GM19468 (cell line): Measurements from ENCODE around the gene MYBBP1A.
"Not testable (repeated sequence)": the region's sequence is repeated elsewhere in the genome, so short reads cannot be mapped to it uniquely, and the experiment has no call there.

ENCODE experiments used
- ATAC-seq: cut with Tn5 transposase; IDR thresholded peaks from one replicate; pipeline ENCODE4 v1.9.1; 2021; ENCODE audit warnings: mild to moderate bottlenecking, moderate library complexity, moderate number of reproducible peaks; ENCODE audit not compliant: unreplicated experiment; ENCODE audit errors: extremely low read depth

Gene MYBBP1A

DNA sequence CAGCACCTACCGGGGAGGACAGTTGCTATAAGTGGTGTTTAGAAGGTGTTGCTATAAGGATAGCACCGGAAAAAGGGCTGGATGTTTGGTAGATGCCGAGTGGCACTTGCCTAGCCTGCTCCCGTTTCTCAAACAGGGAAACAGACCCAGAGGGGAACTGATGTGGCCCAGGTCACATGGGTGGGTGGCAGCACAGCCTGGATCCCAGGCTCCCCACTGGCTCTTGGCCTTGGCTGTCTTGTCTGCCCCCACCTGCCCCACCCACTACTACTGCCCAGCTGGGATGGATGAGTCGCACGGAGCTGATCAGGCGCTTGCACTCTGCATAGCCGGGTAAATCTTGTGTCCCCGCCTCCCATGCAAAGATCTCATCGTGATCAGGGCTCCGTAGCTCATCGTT, 36.3 kb upstream of the MYBBP1A start:
- ATAC-seq: no peak

DNA sequence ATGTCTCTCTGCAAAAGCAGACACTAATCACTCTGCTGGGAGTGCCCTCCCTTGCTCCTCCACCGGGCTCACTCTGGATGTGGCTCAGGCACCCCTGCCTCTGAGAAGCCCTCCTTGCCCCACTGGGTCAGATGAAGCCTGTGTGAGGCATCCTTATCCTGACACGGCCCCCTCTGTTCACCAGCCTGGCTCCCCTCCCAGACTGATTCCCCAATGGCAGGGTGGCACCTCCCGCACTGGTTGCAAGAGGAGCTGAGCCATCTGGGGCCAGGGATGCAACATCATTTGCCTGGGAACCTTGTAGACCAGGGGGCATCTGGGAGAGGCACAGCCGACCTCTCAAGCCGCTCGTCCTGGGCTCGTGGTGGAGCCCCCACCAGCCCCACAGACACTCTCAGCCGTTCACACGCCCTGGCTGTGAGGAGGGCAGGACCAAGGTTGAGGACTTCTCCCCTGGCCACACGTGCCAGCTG, 35.8 kb upstream of the MYBBP1A start:
- ATAC-seq: no peak

DNA sequence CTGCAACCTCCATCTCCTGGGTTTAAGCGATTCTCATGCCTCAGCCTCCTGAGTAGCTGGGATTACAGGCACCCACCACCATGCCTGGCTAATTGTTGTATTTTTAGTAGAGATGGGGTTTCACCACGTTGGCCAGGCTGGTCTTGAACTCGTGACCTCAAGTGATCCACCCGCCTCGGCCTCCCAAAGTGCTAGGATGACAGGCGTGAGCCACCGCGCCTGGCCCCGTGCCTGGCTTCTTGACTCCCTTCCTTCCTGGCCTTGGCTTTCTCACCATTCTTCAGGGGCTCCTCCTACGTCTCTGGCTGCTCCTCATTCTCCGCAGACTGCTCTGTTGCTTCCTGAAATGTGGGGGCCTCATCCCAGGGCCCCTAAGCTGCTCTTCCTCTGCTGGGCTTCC, 34.9 kb upstream of the MYBBP1A start:
- ATAC-seq: not testable (repeated sequence)

DNA sequence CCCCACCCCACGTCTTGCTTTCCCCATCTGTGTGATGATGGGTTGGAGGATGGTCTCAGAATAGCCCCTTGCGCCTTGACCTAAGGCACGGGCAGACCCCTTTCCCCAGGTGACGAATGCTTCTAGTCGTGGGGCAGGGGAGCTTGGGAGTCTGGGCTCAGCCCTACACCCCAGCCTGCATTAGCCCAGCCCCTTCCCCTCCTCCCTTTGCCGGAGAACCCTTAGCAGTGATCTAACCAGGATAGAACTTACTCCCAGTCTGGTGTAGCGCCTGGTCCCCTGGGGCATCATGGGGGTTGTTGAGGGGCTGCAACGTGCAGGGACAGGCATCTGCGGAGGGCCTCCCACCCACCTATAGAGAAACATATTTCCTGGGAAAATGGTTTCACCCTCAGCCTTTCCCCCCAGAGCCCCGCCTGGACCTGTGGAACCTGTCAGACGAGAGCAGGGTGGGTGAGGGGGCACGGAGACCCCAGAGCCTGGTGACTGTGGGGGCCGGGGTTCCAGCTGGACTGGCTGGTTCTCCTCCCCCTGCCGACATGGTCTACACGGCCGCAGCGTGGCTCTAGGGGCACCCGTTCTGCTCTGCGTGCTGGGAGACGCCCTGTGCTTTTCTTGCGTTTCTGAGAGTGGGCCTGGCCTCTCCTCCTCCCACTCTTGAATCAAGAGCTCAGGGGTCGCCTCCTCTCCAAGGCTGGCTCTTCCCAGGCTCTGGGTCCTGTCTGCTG, 33.9 kb upstream of the MYBBP1A start:
- ATAC-seq: no peak

DNA sequence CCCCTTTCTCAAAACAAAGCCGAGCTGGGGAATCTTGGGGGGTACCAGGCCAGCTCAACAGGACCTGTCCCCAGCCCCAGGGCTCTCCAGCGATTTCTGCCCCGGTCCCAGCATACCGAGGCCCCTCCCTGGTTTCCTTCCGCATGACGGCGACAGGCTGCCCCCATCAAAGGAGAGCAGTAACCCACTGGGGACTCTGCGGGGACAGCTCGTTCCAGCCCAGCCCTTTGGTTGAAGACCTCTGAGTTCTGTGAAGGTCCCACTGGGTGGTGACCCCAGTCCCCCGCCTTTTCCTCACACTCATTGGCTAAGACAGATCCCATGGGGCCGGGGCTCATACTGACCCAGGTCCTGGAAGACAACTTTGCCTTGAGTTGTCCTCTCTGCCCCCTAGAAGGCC, 33.2 kb upstream of the MYBBP1A start:
- ATAC-seq: no peak

DNA sequence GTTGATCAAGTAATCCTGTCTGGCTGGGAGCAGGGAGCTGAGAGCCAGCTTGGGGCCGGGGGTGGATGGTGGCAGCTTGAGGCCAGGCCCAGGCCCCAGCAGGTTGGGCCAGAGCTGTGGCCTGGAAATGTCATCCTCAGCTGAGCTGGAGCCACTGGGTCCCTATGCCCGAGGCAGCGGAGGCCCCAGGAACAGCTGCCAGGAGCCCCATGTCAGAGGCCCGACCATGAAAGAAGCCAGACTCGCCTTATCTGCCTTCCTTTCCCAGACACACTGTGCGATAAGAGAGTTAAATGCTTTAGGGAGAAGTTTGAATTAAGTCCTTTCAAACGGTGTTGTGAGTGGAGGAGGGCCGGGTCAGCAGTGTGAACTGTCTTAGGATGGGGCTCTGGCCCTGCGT, 32.6 kb upstream of the MYBBP1A start:
- ATAC-seq: no peak

DNA sequence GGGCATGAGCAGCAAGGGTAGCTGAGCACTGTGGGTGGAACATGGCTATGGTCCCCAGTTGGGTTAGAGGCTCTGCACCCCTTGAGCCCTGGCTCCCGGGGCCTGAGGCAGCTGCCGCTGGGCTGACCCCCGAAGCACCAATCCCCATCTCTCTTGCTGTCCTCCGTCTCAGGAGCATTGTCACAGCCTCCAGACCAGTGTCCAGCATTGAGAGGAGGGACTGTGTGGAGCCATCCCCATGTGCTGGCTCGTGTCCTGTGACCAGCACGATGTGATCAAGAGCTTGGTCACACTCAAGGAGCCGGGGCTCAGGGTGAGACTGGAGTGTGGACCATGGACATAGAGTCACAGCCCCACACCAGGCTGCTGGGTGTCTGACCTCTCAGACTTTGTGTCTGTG, 32.0 kb upstream of the MYBBP1A start:
- ATAC-seq: no peak

DNA sequence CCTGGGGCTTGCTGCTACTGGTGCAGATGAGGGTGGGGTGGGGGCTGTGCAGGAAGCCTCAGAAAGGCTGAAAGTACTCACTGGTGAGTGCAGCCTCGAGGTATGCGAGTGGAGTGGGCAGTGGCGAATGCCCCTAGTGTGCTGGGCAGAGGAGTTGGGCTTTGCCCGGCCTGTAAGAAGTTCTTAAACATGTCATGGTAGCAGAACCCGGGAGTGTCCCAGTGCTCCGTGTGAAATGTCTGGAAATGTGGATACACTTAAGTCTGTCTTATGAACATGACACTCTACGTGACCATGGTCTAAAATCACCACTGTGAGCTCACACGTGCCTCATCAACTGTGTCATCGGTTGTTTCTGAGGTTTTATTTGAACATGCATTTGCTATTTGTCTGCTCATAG, 30.9 kb upstream of the MYBBP1A start:
- no peak for ATAC-seq

DNA sequence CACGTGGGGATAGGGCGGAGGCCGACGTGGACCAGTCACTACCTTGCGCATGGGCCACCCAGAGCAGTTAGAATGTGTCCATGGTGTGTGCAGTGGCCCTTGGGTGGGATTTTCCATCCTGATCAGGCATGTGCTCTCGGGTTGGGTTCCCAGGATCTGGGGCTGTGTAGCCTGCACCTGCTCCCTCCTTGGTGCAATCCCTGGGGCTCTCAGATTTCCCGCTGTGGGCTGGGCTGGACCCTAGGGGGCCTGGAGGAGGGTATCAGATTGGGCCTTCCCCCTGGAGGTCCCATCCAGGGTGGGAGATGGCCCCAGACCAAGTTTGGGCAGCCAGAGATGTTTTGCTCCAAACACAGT, 30.4 kb upstream of the MYBBP1A start:
- ATAC-seq: no peak

DNA sequence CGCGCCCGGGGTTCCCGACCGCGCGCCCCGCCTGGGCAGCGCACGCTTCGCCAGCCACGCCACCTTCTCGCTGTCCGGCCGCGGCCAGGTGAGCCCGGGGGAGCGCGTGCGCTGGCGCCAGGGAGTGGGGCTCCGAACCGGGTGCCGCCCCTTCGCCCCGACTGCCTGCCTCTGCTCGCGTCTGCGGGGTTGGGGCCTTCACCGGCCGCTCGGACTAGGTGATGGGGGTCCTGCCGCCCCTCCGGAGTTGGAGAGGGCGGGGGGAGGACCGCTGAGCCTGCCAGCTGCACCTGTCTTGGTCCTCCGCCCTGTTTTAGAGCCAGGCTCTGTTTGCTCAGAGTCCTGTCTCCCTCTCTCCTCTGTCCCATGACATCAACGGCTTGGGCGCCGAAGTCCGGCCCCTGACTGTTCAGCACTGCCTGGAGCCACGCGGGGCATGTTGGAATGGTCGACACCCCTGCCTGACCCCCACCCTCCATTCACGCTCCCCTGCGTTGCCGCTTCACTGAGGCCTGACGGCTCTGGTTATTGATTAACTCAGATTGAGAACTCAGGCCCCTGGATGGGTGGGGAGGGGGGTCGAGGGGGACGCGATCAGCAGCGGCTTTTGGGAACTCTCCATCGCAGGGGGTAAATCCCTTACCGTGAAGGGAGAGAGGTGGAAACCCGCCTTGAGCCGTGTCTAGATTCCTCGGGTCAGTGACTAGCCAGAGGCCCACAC, 29.9 kb upstream of the MYBBP1A start:
- no peak for ATAC-seq

DNA sequence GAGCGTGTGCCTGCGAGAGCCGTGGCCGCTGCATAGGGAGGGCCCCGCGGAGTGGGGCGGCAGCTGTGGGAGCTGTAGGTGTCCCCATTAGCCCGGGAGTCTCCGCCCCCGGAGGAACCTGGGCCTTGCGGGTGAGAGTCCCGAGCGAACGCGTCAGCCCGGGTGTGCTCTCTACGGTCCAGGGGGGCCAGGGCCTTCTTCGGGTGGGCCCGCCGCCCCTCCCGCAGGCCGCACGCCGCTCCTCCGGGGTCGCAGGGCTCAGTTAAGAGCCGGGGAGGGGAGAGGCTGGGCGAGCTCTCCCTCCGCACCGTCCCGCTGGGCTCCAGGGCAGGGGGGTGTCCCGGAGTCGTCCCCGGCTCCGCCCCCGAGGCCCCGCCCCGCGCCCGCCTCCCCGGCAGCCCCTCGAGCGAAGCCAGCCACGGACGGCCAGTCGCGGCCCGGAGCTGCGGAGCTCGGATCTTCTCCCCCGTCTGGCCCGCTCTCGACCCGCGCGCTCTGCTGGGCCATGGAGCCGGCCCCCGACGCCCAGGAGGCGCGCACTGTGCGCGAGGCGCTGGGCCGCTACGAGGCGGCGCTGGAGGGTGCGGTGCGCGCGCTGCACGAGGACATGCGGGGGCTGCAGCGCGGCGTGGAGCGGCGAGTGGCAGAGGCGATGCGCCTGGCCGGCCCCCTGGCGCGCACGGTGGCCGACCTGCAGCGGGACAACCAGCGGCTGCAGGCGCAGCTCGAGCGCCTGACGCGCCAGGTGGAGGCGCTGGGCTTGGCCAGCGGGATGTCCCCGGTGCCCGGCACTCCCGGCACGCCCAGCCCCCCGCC, 29.1 kb upstream of the MYBBP1A start, which contains the start of gene SMTNL2:
Gene SMTNL2 (plus strand): TSS at position 429 of the 816 bp plus-strand sequence. CDS start 77 bp downstream, at position 506.
- ATAC-seq: no peak

DNA sequence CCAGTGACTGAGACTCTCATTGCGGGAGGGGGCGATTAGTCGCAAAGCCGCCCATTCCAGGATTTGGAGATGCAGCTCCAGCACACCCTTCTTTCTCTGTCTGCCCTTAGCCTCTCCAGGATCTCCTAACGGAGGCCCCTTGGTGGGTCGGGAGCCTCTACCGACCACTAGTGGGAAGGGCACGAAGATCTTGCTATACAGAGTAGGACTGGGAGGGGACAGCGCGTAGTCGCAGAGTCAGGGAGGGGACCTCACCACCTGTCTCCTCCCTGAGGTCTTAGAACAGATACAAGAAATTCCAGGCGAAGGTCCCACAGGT, 28.6 kb upstream of the MYBBP1A start:
- no peak for ATAC-seq

DNA sequence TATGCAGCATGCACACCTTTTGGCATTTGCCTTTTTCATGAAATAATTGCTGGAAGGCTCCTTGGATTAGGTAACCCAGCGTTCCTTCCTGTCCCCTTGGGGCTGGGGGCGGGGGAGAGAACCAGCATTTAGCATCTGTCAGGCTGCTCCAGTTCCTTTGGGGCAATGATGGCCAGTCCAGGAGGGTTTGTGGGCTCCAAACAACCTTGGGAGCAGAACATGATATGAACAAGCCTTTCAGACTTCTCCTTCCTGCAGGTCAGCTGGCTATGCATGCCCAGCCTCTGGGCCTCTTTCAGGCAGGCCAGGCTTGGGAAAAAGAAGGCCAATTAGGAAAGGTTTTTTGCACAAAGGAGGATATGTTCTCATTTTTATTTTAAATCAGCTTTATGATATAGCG, 28.0 kb upstream of the MYBBP1A start:
- ATAC-seq: no peak

DNA sequence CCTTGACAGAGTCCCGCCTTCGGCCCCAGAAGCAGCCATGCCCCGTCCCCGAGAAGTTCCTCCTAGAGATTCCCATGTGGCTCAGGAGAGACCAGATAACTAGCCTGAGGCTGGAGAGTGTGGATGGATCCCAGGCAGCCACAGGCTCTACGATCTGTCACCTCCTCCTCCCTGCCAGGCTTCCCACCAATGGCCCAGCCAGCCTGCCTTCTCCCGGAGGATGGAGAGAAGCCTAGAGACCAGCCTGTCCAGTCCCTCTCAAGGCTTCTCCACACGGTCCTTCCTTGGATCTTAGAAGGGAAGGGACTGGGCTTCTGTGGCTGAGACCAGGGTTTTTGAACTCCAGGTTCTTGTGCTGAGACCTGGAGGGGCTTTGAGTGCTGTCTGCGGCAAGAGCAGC, 27.5 kb upstream of the MYBBP1A start:
- no peak for ATAC-seq

DNA sequence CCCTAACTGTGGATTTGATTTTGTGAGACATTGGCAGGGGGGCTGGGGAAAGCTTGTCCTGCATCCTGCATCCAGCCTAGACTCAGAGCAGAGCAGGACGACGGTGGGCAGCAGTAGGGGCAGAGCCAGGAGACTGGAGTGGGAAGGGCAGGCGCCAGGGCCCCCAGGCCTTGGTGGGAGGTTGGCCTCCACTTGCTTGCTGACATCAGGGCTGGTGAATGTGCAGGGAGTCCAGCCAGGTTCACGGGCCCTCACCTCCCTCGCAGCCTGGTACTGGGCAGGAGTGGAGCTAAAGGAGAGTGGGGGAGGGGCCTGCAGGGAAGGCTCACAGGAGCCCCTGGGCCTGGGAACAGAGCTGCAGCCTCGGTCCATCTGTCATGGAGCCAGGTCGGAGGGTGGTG, 26.9 kb upstream of the MYBBP1A start:
- ATAC-seq: no peak

DNA sequence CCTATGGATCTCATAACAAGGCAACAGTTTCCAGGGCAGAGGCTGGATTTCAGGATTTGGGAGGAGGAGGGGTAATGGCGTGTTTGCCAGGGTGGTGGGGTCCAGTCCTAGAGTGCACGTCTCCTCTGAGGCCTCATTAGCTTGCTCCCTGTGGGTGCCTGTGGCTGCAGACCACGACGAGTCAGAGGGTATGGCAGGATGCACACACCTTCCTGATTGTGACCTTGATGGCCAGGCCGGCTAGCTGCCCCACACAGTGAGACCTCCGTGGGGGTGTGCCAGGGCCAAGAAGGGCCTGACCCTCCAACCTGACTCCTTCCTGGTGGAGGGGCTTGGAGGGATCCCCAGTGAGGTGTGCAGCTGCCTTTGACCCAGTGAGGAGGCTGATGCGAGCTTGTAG, 25.1 kb upstream of the MYBBP1A start:
- ATAC-seq: no peak

DNA sequence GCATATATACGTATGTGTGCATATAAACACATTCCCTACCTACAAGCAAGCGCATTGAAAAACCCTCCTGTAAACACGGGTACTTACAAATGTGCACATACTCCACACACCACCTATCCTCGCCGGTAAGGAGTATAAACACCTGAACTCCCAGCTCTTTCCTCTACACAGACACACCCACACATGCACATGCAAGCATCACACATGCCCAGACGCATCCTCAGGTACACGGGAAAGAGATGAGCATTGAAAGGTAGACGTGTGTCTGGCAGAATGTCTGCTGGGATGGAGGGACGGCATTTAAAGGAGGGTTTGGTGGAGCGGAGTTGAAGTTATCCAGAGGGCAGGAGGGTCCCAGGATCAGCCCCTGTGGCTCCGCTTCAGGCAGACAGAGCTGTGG, 24.5 kb upstream of the MYBBP1A start:
- no peak for ATAC-seq

DNA sequence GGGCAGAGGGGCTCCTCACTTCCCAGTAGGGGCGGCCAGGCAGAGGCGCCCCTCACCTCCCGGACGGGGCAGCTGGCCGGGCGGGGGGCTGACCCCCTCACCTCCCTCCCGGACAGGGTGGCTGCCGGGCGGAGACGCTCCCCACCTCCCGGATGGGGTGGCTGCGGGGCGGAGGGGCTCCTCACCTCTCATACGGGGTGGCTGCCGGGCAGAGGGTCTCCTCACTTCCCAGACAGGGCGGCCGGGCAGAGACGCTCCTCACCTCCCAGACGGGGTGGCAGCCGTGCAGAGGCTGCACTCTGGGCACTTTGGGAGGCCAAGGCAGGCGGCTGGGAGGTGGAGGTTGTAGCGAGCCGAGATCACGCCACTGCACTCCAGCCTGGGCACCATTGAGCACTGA, 23.2 kb upstream of the MYBBP1A start:
- ATAC-seq: not testable (repeated sequence)

DNA sequence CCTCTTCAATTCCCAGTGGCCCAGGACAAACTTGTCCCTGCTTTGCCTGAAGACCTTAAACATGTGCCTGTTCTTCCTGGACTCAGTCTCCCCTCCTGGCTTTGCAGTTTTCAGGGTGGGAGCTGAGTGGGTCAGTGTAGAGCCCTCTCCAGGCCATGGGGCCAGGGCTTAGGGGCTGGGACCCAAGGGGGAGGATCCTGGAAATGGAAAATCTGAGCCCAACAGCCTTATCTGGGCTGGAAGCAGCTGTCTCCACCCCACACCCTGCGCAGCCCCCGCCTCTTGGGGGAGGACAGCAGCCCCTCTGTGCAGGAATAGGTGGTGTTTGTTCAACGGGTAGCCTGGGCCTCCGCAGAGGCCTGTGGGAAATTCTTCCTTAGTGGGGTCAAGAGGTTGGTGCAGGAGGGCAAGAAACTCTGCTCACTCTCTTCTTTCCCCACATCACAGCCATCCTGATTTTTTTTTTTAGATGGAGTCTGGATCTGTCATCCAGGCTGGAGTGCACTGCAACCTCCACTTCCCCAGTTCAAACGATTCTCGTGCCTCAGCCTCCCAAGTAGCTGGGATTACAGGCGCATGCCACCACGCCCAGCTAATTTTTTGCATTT, 22.3 kb upstream of the MYBBP1A start:
- no peak for ATAC-seq

DNA sequence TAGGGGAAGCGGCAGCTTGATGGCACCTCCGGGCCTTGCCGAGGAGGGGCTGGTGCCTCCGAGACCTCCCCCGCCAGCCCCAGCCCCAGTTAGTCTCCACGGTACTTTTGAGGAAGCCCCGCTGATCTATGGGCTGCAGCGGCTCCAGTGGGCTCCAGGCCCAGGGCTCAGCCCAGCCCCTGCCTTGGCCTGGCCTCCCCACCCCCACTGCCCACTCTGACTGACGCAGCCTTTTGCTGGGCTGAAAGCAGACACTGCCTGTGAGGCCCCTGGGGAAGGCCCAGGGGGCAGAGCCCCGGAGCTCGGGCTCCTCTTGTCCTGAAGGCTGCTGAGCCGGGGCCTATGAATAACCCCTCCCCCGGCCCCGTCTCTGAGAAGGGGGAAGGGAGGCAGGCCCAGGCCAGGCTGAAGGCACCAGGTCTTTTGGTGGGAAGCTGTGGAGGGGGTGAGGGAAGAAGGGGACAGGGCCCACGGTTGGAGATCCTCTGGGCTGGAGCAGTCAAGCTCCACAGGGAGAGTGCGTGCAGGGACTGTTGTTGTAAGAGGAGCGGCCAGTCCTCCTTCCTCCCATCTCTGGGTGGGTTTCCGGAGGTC, 21.6 kb upstream of the MYBBP1A start:
- no peak for ATAC-seq
